HG03571 (cell line): Measurements from ENCODE around the gene RRP8.

Source experiments
- ATAC-seq: cut with Tn5 transposase; IDR thresholded peaks from one replicate; pipeline ENCODE4 v1.9.1; 2021; ENCODE audit not compliant: unreplicated experiment

The RRP8 gene

DNA sequence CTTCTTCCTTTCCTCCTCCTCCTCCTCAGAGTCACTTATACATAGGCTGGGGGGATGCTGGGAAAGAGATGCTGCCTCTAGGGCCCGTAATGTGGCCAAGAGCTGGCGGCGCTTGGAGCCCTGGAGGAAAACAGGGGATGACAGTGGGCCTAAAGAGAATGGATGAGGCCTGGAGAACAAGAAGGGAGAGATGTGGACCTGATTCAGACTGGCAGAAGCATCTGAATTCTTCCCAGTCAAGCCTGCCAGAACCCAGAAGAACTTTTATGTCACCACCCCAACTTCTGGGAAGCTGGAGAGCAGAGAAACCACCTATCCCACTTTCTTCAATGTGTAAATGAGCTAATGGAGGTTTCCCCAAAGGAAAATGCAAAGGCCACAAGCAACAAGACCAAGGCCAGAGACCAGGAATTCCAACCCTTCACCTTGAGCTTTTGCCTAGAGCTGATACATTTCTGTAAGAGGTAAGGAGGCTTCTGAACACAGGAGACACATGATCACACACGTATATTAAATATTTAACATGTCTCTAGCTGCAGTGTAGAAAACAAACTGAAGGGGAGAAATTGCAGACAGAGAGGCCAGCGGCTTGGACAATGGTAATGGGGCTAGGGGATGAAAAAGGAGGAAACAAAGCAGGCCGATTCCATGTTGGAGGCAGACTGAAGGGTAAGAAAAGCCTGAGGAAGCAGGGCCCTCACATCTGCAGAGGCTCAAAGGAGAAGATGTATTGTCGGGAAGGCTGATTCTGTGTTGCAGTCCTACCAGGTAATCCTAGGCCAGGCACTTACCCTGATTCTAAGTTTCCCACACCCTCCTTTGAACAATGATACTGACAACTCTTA, 1.1 kb downstream of the RRP8 start:
- ATAC-seq: no peak

DNA sequence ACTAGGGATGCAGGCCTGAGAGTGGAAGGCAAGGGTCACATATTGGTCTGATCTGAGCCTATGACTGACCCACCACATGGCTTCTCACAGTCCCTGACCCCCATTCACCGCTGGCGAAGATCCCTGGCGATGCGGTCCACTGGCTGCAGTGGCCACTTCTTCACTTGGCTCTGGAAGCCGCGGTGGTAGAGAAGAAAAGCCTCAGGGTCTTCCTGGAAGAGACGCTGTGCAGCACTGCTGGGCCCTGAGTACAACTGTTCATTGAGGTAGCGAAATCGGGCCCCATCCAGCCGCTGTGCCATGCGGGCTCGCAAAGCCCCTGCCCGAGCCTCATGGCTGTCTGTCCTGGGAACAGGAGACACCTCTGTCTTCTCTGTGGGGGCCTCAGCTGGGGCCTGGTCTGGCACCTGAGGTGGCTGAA, 2.4 kb downstream of the RRP8 start:
- no peak for ATAC-seq

DNA sequence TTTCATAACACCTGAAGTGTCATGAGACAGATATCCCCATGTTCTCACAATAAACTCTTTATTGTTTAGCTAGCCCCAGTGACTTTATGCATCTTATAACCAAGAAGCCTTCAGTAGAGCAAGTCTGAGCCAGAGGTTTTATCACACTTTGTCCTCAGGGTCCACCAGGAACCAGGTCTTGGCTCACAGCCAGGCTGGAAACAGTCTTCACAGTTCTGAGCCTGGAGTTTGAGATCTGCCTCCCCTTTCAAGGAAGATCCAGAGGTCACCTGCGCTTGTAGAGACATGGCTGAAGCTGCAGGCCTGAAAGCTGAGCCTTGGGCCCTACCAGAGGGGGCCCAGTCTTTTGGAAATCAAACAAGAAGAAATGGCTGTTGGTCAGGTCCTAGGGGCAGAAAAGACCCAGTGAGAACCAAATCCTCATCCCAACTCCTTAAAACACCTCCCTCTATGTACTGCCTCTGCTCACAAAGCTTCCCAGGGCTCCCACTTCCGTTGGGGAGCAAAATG, 3.5 kb downstream of the RRP8 start:
- ATAC-seq: no peak

DNA sequence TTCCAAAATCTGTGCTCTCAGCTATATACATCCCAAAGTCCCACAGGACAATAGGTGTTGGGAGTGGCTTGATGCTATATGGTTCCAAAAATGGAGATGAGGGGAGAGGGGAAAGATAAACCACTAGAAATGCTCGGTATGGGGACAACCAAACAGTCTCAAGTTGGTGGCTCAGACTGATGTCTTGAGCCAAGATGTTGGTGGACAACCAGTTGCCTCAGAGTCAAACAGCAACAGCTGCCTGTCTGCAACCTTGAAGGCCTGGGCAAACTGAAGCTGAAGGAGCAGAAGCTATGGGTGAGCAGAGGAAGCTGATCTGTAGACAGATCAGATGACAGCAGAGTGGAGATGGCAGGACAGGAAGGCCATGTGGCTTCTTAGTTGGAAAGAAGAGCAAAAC, 4.0 kb downstream of the RRP8 start:
- no peak for ATAC-seq

DNA sequence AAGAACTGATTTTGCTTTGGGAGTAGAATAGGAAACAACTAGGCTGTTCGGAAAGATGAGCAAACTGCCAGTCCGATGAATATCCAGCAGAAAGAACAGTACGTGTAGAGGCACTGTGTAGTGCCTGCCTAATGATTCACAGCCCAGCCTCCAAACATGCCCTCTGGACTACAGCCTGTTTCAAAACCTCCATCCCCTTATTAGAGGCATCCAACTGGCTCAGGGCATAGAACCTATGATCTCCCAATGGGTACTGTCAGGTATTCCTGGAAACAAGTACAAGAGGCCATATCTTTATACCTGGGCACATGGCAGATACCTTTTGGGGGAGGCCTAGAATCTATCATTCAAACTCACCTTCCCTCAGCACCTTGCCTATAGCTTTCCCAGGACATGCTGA, 4.9 kb downstream of the RRP8 start:
- no peak for ATAC-seq

DNA sequence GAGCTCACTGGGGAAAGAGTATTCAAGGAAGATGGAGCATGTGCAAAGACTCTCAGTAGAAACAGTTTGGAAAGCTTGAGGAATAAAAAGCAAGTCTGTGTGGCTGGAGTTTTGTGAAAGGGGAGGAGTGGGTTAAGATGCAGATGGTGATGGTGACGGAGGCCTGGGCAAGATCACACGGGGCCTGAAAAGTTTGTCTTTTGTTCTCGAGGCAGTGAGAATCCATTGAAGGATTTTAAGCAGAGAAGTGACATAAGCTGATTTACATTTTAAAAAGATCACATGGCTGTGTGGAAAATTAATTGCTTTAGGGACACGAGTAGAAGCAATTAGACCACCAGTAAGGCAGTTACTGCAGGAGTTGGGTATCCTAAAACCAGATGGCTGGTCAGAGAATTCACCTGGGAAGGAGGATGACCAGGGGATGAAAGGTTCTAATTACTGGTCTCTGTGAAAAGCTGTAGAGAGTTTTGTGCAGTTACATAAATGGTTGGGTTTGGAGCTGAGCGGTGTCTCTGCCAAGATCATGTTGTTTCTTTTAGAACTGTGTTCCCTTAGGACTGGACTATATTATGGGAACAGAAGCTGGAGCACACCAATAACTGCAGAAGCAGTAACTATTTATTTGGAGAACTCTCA, 7.1 kb downstream of the RRP8 start:
- ATAC-seq: no peak

DNA sequence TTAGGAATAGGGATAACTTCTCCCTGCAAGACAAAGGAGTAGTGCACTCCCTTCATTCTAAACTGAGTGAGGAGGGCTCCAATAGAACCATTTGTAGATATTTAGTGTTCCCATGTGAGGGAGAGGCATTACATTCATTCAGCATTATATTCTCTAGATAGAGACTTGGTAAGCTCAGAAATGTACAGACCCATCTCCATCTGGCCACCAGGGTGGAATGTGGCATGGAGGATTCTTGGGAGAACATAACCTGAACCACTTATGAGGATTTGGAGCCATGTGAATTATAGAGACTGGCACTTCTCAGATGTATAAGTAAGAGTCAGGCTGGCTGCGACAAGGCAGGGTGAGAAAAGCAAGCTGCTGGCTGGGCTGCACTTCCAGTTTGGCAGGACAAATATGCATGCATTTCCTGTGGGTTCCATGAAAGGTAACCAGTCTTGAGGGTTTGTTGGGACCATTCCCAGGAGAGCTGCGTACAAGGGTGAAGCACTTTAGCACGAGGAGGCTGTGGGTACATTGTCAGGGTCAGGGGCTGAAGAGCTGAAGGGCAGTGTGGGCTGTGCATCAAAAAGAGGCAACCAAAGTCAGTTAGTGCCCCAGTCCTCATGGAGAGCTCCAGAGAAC, 9.2 kb downstream of the RRP8 start:
- no peak for ATAC-seq

DNA sequence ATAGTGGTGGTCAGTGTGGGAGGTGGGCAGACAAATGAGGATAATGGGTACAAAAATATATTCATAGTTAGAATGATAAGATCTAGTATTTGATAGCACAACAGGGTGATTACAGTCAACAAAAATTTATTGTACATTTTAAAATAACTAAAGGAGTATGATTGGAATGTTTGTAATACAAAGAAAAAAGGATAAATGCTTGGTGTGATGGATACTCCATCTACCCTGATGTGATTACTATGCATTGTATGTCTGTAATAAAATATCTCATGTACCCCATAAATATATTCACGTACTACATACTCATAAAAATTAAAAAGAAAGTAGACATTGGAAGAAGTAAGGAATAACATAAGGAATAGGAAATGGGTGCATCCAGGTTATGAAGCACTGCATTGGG, 15.4 kb downstream of the RRP8 start:
- ATAC-seq: no peak

DNA sequence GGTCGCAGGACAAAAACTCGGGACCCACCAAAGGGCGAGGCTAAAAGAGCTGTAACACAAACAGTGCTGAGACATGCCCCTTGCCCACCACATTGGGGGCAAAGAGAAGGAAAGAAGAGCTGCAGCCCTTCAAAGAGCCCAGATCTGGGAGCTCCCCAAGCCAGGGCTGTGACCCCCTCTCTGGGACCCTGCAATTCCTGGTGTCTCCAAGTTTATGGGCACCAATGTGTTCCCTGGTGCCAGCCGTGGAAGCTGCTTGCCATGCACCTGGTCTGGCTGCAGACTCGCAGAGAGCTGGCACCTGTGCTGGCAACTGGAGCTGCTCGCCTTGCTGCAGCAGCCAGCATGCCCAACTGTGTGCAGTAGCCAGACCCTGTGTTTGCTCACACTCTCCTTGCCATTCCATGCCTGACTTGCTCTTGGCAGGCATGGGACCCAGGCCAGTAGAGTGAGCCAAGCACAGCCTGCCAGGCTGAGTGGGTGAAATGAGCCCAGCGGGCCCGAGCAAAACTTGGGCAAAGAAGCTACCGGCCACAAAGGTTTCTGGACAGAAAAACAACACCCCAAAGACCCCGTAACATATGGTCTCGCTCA, 16.0 kb downstream of the RRP8 start:
- no peak for ATAC-seq

DNA sequence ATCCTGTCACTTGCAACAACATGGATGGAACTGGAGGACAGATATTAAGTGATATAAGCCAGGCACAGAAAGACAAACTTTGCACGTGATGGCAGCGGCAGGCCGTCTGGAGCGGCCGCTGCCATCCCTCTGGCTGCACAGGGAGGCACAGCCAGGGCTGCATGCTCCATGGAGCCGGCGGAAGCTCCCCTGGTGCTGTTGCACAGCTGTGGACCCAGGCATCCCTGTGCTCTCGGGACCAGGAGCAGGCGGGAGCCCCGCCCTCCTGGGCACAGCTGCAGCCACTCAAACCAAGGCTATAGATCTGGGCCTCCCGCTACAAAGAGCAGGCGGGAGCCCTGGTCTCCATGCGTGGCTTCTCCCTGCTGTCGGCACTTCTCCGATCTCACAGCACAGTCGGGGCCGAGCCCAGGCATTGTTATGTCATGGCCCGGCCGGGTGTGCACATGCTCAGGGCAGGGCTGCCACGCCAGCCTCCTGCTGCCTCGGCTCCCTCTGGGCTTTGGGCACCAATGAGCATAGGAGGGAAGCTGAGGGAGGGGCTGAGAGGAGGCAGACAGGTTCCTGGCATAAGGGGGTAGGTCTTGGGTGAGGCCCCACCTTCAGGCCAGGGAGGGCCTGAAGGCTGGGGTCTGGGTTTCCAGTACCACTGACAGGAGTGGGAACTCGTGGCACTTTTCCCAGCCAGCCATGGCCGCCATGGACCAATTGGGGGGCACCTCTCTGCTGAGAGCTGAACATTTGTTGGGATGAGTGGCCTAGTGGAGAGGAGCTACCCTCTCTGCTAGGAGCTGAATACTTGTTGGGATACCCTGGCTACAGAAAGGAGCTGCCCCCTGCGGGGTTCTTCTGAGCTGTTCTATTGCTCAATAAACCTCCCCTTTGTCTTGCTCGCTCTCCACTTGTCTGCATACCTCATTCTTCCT, 16.7 kb downstream of the RRP8 start:
- ATAC-seq: no peak

DNA sequence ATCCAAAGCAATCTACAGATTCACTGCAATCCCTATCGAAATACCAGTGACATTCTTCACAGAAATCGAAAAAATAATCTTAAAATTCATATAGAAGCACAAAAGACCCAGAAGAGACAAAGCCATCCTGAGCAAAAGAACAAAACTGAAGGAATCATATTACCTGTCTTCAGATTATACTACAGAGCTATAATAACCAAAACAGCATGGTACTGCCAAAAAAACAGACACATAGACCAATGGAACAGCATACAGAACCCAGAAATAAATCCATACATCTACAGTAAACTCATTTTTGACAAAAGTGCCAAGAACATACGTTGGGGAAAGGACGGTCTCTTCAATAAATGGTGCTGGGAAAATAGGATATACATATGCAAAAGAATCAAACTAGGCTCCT, 18.9 kb downstream of the RRP8 start:
- ATAC-seq: no peak

DNA sequence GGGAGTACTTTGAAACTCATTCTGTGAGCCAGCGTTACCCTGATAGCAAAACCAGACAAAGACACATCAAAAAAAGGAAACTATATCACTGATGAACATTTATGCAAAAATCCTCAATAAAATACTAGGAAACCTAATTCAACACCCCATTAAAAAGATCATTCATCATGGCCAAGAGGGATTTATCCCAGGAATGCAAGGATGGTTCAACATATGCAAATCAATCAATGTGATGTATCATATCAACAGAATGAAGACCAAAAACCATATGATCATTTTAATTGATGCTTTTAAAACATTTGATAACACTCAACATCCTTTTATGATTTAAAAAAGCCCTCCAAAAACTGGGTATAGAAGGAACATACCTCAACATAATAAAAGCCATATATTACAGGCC, 19.8 kb downstream of the RRP8 start:
- no peak for ATAC-seq

DNA sequence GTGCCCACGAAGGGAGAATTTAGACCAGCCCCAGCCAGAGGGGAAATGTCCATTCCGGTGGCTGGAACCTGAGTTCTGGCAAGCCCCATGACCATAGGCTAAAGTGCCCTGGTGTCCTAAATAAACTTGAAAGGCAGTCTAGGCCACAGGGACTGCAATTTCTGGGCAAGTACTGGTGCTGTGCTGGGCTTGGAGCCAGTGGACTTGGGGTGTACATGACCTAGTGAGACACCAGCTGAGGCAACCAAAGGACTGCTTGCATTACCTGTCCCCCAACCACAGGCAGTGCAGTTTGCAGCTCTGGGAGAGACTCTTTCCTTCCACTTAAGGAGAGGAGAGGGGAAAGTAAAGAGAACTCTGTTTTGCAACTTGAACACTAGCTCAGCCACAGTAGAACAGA, 23.7 kb downstream of the RRP8 start:
- ATAC-seq: no peak

DNA sequence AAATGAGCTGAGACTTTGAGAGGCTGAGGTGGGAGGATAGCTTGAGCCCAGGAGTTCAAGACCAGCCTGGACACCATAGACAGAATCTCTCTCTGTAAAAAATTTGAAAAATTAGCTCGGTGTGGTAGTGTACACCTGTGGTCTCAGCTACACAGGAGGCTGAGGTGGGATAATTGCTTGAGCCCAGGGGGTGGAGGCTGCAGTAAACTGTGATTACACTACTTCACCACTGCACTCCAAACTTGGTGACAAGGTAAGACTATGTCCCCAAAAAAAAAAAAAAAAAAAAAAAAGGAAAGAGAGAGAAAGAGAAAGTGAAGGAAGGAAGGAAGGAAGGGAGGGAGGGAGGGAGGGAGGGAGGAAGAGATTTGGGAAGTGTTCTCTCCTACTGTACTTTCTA, 25.3 kb downstream of the RRP8 start:
- ATAC-seq: no peak

DNA sequence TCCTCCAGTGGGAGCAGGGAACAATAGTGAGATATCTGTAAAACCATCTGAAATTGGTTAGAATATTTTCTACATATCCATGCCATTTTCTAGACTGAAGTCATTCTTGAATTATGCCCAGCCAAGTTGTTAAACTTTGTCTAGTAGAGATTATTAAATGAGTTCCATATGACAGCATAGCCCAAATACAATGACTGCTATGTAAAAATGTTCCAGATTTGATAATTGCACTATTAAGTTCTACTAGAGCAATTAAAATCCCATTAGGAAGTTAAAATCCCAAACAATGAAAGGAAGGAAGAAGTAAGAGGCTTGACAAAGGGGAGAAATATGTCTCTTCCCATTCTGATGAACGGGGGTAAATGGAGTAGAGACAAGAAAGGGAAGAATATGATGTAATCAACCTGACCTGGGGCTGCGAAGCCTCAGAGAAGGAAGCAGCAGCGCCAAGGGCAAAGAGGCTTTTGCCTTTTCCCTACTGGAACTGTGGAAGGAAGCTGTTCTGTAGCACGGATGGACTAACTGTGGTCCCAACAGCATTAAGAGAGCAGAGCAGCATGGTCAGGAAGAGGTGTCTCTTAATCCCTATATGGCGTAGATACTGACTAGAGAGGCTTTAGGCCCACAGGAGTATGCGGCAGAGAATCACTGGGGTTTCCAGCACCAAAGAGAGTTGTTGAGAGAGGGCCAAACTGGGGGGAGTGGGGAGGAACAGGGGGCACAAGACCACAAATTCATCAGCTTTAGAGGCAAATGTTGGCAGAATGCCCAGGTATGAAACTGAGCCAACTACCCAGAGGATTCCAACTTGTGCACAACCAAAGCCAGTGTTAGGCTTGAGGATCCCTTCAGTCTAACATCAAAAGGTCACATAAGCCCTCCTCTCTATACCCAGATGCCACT, 26.7 kb downstream of the RRP8 start:
- no peak for ATAC-seq

DNA sequence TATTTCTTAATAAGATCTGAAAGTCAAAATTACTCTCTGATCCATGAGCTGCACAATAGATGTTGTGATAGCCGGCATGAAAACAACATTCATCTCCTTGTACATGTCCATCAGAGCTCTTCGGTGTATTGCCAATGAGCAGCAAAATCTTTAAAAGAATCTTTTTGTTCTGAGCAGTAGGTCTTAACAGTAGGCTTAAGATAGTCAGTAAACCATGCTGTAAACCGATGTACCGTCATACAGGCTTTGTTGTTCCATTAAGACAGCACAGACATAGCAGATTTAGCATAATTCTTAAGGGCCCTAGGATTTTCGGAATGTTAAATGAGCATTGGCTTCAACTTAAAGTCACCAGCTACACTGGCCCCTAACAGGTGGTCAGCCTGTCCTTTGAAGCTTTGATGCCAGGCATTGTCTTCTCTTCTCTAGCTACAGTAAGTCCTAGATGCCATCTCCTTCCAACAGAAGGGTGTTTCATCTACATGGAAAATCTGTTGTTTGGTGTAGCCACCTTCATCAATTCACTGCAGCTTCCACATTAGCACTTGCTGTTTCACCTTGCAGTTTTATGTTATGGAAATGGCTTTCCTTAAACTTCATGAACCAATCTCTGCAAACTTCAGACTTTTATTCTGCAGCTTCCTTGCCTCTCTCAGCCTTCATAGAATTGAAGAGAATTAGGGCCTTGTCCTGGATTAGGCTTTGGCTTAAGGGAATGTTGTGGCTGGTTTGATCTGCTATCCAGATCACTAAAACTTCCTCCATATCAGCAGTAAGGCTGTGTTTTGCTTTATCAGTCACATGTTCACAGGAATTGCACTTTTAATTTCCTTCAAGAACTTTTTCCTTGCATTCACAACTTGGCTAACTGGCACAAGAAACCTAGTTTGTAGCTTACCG, 28.4 kb downstream of the RRP8 start:
- ATAC-seq: no peak

DNA sequence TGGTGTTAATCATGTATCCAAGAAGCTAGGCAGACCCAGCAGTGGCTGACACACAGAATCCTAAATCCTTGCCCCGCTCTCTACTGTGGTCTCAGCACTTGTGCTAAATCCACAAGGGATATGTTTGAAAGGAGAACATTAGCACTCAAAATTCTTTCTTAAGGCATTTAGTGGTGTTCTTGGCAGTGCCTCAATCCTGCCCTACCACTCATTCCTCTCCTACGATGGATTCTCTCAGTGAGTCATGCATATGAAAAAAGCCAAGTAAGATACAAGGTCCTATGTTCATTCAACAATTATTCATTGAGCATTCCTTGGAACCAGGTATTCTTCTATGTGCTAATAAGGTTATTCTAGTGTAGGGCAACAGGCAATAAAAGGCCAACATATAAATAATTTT, 31.2 kb downstream of the RRP8 start:
- no peak for ATAC-seq

DNA sequence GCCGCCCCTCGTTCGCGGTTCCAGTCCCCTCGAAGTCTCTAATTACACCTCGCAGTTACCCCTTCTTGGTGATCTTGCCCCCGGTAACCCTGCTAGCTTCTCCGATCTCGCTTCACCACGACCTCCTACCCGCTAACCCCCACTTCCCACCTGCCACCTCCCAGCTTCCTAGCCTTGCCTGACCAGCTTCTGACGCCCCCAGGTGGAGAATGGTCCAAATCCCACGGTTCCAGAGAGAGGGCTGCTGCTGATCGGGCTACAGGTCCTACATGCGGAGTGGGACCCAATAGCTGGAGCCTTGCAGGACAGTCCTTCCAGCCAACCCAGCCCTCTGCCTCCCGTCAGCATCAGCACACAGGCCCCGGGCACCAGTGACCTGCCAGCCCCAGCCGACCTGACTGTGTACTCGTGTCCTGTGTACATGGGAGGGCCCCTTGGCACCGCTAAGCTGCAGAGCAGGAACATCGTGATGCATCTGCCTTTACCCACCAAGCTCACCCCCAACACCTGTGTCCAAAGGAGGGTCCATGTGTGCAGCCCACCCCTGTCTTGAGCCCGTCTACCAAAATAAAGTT, 31.9 kb downstream of the RRP8 start:
- ATAC-seq: no peak
